HG03159 (cell line): Measurements from ENCODE around the gene OVOL1.
A peak's percentile ranks its signal among the peaks of the same experiment; 100 is the strongest.
"Not testable (repeated sequence)": the region's sequence is repeated elsewhere in the genome, so short reads cannot be mapped to it uniquely, and the experiment has no call there.

ENCODE experiments used
- ATAC-seq: cut with Tn5 transposase; IDR thresholded peaks from one replicate; pipeline ENCODE4 v1.9.1; 2021; ENCODE audit warnings: mild to moderate bottlenecking, moderate library complexity; ENCODE audit not compliant: unreplicated experiment

OVOL1 gene

GRCh38 chr11:65814131-65814985 is 27.5 kb downstream of the OVOL1 start:
- ATAC-seq: no peak

- no peak for ATAC-seq
These were observed 28.2 kb downstream of the OVOL1 start for GRCh38 chr11:65814986-65815565.

- no peak for ATAC-seq
These were observed 29.8 kb downstream of the OVOL1 start for GRCh38 chr11:65816696-65817095.

- ATAC-seq: no peak
These were observed 30.5 kb downstream of the OVOL1 start for GRCh38 chr11:65817312-65817834.

- peak; percentile 76 for ATAC-seq
These were observed 31.2 kb downstream of the OVOL1 start for GRCh38 chr11:65817835-65818680.

- no peak for ATAC-seq
These were observed 34.2 kb downstream of the OVOL1 start for GRCh38 chr11:65821107-65821506.

- no peak for ATAC-seq
These were observed 36.1 kb downstream of the OVOL1 start for GRCh38 chr11:65822776-65823528.

- ATAC-seq: no peak
These were observed 40.3 kb downstream of the OVOL1 start for GRCh38 chr11:65826984-65827735.

- ATAC-seq: no peak
These were observed 42.6 kb downstream of the OVOL1 start for GRCh38 chr11:65829459-65829858.

- ATAC-seq: not testable (repeated sequence)
These were observed 45.4 kb downstream of the OVOL1 start for GRCh38 chr11:65832231-65832630.

- ATAC-seq: peak; percentile 97
These were observed 46.6 kb downstream of the OVOL1 start, which contains the start of gene SNX32 for GRCh38 chr11:65833297-65834030. TSS of gene SNX32 (plus strand) at chr11:65833963. CDS start at chr11:65834066, 103 bp downstream.

- no peak for ATAC-seq
These were observed 47.3 kb downstream of the OVOL1 start for GRCh38 chr11:65834202-65834601.

- ATAC-seq: no peak
These were observed 55.3 kb downstream of the OVOL1 start for GRCh38 chr11:65842144-65842543.

- no peak for ATAC-seq
These were observed 56.9 kb downstream of the OVOL1 start for GRCh38 chr11:65843811-65844210.

GRCh38 chr11:65844231-65844872 is 57.5 kb downstream of the OVOL1 start:
- ATAC-seq: no peak
